SW 1271 (cell line): Measurements from ENCODE around the gene CADM3.
A peak's percentile ranks its signal among the peaks of the same experiment; 100 is the strongest.

ENCODE experiments used
- DNase-seq, 2 experiments: peaks; one replicate each; lab custom pipeline; 2025; lab: John Stamatoyannopoulos, UW

CADM3 gene

DNA sequence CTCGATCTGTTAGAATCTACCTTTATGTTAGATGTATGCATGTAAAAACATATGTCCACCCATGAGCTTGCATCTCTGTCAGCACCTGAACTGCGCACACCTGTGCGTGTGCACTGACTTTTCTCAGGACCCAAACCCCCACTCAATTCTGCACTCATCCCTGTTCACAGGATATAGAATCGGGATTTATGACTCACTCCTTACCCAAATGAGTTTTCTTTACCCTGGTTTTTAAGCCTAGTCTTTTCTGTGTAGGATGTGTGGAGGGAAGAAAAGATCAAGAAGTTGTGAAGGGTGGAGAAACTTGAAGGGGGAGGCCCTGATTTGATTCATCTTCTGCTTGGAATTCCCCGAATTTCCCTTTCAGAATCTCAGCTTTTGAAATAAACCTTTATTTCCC, 35.7 kb downstream of the CADM3 start:
- no peak for DNase-seq

DNA sequence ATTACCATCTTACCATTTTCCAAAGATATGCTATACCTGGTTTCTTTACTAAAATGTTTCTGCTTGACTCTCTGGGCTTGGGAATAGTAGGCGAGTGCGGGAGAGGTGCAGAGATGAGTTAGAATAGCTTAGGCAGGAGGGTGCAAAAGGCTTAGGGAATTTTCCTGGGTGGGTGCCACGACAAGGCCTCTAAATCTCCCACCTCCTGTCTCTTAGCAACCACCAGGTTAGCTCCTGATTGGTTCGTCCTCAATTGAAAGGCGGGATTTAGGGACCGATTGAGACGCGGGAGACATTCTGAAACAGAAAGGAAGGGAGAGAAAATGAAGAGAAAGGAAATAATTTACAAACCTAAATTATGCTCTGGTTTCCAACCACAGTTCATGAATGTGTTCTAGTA, 36.4 kb downstream of the CADM3 start:
- no peak for DNase-seq

DNA sequence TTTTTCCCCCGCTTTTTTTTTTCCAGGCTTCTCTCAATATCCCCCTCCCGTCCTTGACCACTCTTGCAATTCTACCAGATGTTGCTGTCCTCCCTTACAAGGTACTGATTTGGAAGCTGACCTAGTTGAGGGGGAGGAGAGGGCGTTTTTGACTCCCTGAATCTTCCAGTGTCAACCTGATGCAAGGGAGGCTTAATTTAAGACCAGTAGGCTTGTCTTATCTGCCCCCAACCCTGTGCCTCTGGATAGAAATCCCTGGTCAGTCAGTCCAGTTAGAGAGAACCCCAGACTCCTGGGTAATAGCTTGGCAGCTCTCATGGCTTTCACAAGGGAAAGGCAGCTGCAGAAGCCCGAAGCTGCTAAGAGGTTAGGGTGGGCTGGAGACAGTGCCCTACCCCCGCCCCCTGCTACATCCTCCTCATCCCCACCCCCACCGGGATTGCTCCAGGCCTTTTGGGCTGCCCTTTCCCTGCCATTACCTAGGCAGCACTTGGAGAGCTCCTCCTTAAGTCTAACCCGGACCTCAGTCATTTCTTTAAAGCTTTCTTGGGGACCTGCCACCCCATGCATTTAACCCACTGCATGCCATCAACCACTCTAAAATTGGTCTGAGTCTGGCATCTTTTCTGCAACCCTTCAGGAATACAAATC, 36.9 kb downstream of the CADM3 start:
- DNase-seq, result no peak

DNA sequence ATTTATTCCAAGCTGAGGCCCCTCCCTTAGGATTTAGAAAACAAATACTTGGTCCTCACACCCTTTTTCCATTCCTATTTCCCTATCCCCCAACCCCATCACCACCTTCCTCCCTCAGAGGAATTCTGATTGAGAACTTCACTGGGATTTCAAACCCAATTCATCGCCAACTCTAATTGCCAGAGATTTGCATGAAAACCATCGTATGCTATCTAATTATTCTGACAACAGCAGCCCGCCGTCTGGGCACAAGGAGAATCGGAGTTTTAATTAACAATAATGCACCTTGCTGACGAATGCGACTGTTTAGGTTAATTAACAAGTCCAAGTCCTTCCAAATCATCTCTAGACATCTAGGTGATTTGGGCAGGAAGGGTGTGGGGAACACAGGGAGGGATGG, 37.6 kb downstream of the CADM3 start:
- no peak for DNase-seq

DNA sequence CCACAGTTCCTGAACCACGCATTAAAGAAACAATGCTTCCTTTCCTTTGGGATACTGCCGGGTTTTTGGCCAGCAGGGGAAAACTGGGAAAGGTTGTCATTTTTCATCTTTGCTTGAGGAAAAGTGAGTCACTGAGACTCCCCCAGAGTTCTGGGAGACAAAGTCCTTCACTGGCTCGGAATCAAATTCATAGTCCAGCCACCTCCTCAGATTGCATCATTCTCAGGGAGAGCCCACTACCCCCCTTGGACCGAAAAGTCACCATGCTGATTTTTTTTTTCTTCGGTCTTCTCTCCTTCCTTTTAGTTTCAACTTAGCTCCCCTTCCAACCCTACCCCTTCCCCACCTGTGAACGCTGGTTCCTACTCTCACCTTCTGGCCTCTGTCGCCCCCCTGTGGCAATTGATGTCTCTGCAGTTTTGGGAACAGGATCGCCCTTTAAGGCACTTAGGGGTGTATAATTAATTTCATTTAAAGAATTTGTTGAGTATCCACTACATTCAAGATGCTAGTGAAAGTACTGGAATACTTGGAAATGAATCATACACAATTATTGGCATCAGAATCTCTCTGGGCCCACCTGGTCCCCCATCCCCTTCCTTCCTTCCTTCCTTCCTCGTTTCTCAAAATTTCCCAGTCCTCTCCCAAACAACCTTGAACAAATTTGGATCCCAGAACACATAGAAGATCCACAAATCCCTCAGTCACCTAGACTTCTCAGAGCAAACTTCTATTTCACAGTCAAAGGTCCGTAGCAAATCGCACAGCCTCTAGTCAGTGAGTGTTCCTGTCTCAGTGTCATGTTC, 40.1 kb downstream of the CADM3 start:
- DNase-seq, result peak in 1 of 2 experiments; percentile 7

DNA sequence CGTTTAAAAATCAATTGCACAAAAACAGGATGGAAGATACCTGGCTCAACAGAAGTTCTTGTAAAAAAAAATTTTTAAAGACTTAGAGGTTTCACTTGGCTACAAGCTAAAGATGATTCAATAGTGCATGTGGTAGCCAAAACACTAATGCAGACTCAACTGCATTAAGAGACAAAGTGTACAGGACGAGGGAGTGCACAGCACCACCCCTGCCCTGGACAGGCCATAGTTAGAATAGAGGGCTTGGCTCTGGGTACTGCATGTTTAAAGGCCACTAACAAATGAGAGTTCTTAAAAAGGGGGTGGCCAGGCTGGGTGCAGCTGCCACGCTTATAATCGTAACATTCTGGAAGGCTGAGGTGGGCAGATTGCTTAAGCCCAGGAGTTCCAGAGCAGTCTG, 41.2 kb downstream of the CADM3 start:
- DNase-seq, result no peak

DNA sequence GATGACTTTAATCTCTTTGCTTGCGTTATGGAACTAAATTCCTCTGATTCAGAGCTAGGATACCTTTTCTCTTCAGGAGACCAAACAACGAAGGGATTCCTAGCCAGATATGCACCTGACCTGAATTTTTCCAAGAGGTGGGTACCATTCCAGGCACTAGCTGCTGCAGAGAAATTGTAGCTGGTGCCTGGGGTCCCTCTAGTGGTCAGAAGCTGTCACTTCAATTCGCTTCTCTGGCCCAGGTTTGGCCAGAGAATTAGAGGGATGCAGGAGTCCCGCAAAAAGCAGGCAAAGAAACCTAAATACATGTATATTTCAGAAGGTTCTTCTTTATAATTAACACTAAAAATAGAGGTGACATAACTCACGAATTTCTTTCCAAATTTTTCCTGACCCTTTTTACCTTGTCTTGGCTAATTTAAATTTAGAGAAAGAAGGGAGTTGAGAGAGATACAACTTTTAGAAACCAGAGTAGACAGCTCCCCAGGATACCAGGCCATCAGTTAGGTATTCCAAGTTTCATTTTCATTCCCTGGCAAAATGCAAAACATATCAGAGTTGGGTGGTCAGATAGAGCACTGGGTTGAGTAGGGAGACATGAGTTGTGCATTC, 42.8 kb downstream of the CADM3 start:
- DNase-seq, result peak in 1 of 2 experiments; percentile 37

DNA sequence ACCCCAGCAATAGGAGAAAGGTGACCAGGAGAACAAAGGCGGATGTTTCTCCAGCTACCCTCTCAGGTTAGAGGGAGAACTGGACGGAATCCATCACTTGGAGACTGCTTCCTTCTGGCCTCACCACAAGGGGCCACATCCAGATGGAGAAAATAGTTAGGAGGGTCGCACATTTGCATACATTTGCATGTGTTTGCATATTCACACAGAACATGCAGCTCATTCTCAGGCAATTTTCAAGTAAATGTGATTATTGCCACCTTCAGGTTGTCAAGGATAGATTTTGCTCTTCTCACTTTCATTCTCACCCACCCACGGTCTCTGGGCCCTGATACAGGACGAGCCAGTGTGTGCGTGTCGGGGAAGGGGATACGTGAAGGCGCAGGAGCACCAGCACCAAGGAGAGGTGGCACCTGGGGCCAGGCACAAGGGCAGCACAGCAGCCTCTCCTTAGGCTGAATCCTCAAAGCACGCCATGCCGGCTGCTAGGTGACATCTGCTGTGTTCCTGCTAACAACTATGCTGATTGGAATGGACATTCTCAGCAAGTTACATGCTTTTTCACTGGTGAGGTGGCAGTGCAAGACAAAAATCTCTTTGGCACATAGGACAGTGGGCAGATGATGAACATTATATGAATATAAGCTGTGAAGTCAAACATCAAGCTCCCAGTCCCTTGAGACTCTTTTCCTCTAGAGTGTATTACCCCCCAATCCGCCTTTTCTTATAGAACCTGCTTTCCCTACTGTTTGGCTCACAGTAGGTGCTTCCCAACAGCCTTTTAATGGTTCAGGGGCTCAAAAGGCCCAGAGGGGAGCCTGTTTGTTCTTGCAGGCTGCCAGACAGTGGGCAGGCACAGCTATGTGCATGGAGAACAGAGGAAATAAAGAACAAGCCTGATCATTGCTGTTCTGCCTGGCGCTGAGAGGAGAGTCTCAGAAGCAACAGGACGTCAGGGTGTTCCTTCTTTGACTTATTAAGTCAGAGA, 47.5 kb downstream of the CADM3 start:
- no peak for DNase-seq

DNA sequence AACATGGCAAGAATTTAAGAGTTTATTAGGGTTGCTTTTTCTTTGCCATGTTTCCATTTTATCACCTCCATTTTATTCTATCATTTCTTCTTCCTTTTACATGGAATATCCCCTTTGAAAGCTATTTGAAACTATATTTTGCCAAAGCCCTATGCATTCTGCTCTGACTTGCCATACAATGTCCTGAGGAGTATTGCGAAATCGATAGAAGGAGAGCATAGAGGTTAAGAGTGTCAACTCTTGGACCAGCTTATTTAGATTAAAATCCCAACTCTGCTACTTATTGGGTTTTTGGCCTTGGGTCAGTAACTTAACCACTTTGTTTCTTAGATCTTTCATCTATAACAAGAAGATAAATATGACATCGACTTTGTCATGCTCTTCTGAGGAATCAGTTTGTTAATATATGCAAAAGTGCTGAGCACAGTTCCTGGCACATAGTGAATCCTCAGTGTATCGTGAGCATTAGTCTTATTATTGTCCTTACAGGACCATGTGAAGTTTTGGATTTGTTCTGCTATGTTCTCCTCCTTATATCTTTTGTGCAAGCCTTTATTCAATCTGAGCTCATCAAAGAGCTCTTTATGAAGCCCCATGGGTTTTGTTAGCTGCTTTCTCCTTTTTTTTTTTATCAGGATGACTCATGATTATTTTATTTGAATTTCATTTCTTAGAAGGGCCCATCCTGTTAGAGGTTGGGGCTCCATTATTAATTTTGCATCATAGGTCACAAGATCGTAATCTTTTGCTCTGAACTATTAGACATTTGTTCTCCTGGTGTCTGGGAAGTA, 50.9 kb downstream of the CADM3 start:
- no peak for DNase-seq

DNA sequence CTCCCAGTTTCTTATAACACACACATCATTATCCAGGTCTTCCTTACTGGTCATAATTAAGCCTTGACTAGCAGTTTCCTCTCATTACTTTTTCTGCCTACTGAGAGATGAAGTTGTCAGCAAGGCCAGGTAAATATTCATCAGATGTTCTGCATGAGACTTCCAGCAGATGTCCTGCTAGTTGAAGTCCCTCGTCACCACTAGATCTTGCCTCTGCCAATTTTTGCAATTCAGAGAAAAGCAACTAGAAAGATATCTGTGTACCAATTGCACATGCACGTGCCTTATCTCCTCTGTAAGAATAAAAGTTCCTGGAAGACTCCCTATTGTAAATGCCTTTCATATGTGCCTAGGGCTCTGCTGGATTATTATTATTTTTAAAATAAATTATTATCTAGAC, 51.6 kb downstream of the CADM3 start:
- no peak for DNase-seq

DNA sequence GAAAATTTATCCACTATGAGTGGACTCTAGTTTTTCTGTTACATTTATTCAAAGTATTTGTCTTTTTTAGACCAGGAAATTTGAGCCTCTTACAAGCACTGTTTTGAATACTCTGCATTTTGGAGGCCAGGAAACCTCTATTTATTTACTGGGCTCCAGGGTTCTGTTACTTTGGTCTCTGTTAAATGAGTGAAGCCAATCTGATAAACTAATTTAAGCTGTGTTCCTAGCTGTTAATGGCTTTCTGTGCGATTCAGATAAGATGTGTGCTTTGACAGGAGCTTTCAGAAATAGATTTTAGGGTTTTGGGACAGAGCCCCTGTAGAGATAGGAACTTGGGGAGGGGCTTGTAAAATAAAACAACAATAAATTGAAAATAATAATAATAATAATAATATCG, 57.1 kb downstream of the CADM3 start:
- DNase-seq, result no peak

DNA sequence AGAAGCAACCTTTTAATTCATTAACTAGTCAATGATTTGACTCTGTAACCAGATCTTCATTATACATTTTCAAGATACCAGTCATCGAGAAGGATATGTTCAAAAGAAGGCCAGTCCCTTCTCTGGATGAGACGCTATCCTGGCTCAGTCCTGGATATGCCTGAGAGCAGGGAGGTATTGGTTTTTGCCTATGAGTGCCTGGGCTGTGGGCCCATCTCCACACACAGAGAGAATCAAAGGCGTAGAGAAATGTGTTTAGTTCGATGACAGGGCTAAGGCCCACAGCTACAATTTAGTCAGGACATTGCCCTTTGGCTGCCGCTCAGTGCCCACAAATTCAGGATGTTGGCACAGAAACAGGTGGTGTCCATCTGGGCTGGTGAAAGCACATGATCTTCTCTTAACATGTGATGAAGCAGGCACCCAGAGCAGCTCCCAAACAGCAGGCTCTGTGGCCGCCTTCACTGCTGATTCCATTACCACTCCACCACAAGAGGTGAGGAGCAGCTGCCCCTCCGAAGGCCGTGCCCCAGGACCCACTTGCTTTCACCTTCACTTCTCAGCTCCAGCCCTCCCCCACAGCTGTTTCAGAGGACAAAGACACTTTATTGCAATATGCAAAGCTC, 58.0 kb downstream of the CADM3 start:
- DNase-seq, result no peak

DNA sequence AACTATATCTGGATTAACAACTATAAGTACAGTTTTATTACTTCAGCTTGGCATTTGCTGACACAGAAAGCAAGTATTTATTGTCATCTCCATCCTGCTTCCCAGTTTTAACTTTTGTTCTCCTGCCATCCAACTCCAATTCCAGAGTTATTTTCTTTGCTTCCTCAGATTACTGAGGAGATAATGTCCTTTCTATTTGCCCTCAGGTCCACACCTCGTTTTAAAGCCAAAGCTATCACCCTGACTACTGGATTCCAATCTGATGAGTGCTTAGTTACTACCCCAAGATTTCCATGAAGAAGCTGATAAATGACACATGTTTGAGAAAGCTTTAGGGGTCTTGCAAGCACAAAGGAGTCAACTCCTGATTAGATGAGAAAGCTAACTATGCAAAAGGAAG, 58.5 kb downstream of the CADM3 start:
- DNase-seq, result no peak

DNA sequence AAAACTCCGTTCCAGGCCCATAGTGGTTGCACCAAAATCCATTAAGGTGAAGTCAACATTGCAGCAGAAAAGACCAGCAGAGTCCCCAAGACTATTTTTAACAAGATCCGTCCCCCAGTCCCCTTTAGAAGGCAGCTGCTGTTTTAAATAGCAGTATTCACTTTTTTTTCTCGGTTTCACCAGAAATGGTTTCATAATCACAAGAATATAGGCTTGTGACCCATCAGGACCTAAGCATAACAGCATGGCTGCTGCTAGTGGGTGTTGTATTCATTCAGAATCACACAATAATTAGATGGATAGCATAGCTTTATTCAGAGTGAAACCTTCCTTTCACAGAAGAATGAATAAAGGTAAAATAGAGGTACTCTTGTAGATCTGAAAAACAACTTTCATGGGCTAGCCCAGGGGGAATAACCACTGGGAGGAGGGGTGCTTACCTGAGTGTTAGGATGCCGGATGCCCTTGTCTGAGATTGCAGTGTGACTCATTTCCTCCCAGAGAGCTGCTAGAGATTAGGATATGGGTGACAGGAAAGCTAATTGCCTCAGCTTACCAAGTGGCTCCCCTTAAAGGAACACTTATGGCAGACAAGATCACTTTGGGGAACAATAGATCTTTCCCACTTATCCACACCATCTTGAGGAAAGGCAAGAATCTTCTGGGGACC, 68.3 kb downstream of the CADM3 start:
- no peak for DNase-seq

DNA sequence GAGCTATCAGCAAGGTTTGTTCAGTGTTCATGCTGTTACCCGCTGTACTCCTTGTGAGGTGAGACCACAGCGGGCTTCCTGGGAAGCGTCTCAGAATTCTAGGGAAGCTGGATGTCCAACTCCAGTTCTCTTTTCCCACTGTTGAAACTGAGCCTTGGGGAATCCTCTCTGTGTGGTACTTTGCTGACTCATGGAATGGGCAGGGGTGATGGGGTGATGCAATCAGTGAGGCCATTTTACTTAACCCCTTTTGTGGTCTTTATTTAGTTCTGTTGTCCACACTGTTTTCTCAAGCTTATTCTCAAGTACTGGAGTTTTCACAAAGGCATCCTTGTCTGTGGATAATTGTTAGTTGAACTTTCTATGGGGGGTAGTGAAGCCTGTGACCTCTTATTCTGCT, 75.9 kb downstream of the CADM3 start:
- no peak for DNase-seq

DNA sequence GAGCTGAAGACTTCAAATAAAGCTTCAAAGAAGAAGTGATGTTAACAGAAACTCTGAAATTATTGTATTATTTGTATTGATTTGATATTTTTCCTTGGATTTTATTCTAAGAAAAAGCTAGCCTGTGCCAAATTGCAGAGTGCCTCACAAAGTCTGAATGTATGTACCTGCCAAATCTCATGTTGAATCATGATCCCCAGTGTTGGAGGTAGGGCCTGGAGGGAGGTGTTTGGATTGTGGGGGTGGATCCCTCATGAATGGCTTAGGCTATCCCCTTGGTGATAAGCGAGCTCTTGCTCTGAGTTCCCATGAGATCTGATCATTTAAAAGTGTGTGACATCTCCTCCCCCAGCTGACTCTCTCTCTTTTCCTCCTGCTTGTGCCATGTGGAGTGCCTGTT, 76.9 kb downstream of the CADM3 start:
- no peak for DNase-seq

DNA sequence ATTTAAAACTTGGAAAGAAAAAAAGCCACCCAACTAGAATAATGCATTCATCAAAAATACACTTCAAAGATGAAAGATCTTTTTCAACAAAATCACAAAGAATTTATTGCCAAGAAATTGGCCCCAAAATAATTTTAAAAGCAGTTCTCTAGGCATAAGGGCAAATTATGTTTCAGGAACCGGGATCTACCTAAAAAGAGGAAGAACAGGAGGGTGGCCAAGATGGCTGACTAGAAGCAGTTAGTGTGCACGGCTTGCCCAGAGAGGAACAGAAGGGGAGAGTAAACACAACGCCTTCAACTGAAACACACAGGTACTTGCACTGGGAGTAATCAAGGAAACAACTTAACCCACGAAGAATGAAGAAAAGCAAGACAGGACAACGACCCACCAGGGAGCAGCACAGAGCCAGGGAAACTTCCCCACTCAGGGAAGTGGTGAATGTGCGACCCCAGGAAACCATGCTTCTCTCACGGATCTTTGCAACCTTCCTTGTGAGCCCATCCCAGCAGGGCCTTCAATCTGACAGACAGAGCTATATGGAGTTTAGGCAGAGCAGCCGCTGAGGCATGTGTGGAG, 79.3 kb downstream of the CADM3 start:
- no peak for DNase-seq
